GM23338 (cell line): ENCODE data around the gene MED13L. TPM values are rescaled to one million over a fixed set of nuclear protein-coding genes. Genes with fewer than 3 reads are reported as not detected.

Experiments used
- ATAC-seq: fragments of 200-7000 bp; cut with Tn5 transposase; 3 replicates; pipeline ENCODE4 v1.9.1; 2020
- DNase-seq: peaks from one replicate; pipeline ENCODE4 v3.0.0-alpha.2; 2015; ENCODE audit warnings: low spot score
- H2AFZ ChIP-seq: fragments of 200-600 bp; sonication (generic); 2 replicates; pipeline ENCODE4 v1.8.0; 2016; ENCODE audit warnings: antibody characterized with exemption, mild to moderate bottlenecking, moderate library complexity
- H3F3A ChIP-seq: fragments of 200-600 bp; sonication (generic); replicated peaks from 2 replicates; pipeline ENCODE4 v1.8.0; 2017; ENCODE audit warnings: antibody characterized with exemption, mixed run types, low read depth
- H3K27ac ChIP-seq: fragments of 200-600 bp; sonication (generic); 2 replicates; pipeline ENCODE4 v1.6.1; 2016; ENCODE audit warnings: low read depth
- H3K27me3 ChIP-seq: fragments of 200-600 bp; sonication (generic); 2 replicates; pipeline ENCODE4 v1.8.0; 2016; ENCODE audit warnings: mild to moderate bottlenecking, mixed run types, moderate library complexity; ENCODE audit not compliant: insufficient read depth
- H3K36me3 ChIP-seq: fragments of 200-600 bp; sonication (generic); 2 replicates; pipeline ENCODE4 v1.8.0; 2016; ENCODE audit warnings: mild to moderate bottlenecking; ENCODE audit not compliant: insufficient read depth
- H3K4me1 ChIP-seq: fragments of 200-600 bp; sonication (generic); 2 replicates; pipeline ENCODE4 v1.8.0; 2016; ENCODE audit warnings: mild to moderate bottlenecking, moderate library complexity; ENCODE audit not compliant: insufficient read depth
- H3K4me2 ChIP-seq: fragments of 200-600 bp; sonication (generic); 2 replicates; pipeline ENCODE4 v1.7.1; 2017; ENCODE audit warnings: mixed run types
- H3K4me3 ChIP-seq: fragments of 200-600 bp; sonication (generic); 2 replicates; pipeline ENCODE4 v1.6.1; 2016; ENCODE audit warnings: mixed run types
- H3K79me2 ChIP-seq: fragments of 200-600 bp; sonication (generic); replicated peaks from 2 replicates; pipeline ENCODE4 v1.8.0; 2017; ENCODE audit warnings: mild to moderate bottlenecking; ENCODE audit not compliant: insufficient read depth
- H3K9me2 ChIP-seq: fragments of 200-600 bp; sonication (generic); 2 replicates; pipeline ENCODE4 v1.8.0; 2017; ENCODE audit not compliant: insufficient read depth
- H4K20me1 ChIP-seq: fragments of 200-600 bp; sonication (generic); replicated peaks from 2 replicates; pipeline ENCODE4 v1.8.0; 2017; ENCODE audit warnings: mild to moderate bottlenecking; ENCODE audit not compliant: insufficient read depth
- H3K27ac Mint-ChIP-seq: 2 replicates; pipeline ENCODE4 v1.8.0; 2020; ENCODE audit warnings: inconsistent platforms, mild to moderate bottlenecking, moderate library complexity, mixed read lengths
- H3K27me3 Mint-ChIP-seq: 3 replicates; pipeline ENCODE4 v1.8.0; 2022; ENCODE audit warnings: low read depth, mild to moderate bottlenecking, moderate library complexity, mixed read lengths, inconsistent platforms; ENCODE audit not compliant: insufficient read depth, poor library complexity
- H3K36me3 Mint-ChIP-seq: 3 replicates; pipeline ENCODE4 v1.8.0; 2021; ENCODE audit warnings: low read depth, mild to moderate bottlenecking, inconsistent platforms, moderate library complexity, mixed read lengths
- H3K4me1 Mint-ChIP-seq: 3 replicates; pipeline ENCODE4 v1.8.0; 2020; ENCODE audit warnings: mild to moderate bottlenecking, inconsistent platforms, mixed read lengths
- H3K4me3 Mint-ChIP-seq: 3 replicates; pipeline ENCODE4 v1.8.0; 2021; ENCODE audit warnings: moderate library complexity, mild to moderate bottlenecking, inconsistent platforms, mixed read lengths
- H3K9me3 Mint-ChIP-seq: 3 replicates; pipeline ENCODE4 v1.8.0; 2020; ENCODE audit warnings: moderate library complexity, mild to moderate bottlenecking, inconsistent platforms, mixed read lengths
- CREB1 ChIP-seq: fragments of 250-450 bp; sonication (Bioruptor Pico); IDR thresholded peaks from 2 replicates; pipeline ENCODE4 v1.5.0; 2020; ENCODE audit warnings: low read depth, mild to moderate bottlenecking, moderate library complexity
- ETS1 ChIP-seq: IDR thresholded peaks from 2 replicates; pipeline ENCODE4 v1.6.1; 2016; ENCODE audit warnings: antibody characterized with exemption
- NANOG ChIP-seq: IDR thresholded peaks from 2 replicates; pipeline ENCODE4 v1.6.1; 2016; ENCODE audit warnings: antibody characterized with exemption, borderline replicate concordance
- ZNF114 ChIP-seq: fragments of 250-450 bp; sonication (Bioruptor Pico); IDR thresholded peaks from 2 replicates; pipeline ENCODE4 v1.5.0; 2020; ENCODE audit warnings: mild to moderate bottlenecking, moderate library complexity
- ZNF331 ChIP-seq: fragments of 250-450 bp; sonication (Bioruptor Pico); IDR thresholded peaks from 2 replicates; pipeline ENCODE4 v1.5.0; 2020; ENCODE audit warnings: low read depth, mild to moderate bottlenecking, moderate library complexity
- polyA plus RNA-seq: library from polyadenylated mRNA; unstranded; fragments of >200 nt; fragmentation: Nextera tagmentation; extraction: Ambion mirVana; gene quantifications from 2 replicates; pipeline ENCODE4 v1.2.1, GENCODE V29; 2016
- total RNA-seq: library from RNA; depleted of rRNA; stranded (reverse); fragments of >200 nt; shearing (Covaris generic); gene quantifications from 2 replicates; pipeline ENCODE4 v1.2.3, GENCODE V29; 2014
- TF ChIP-seq, protein P1 (sequence below): fragments of 250-450 bp; sonication (Bioruptor Pico); IDR thresholded peaks from 2 replicates; pipeline ENCODE4 v1.5.0; 2020; ENCODE audit warnings: mild to moderate bottlenecking, moderate library complexity
- TF ChIP-seq, protein P2 (sequence below), 2 experiments: fragments of 200-600 bp in 1 of 2; sonication (generic) in 1 of 2; conservative IDR thresholded peaks; 2 replicates each; pipeline versions ENCODE4 v1.5.1 to v1.6.1; 2016 to 2017; ENCODE audit warnings: antibody characterized with exemption in 2 of 2, low read depth in 2 of 2, mild to moderate bottlenecking in 2 of 2, moderate library complexity in 1 of 2

Gene MED13L
- total and polyA plus RNA-seq, 2 experiments from 2014 or later: 20.9 to 73.6 TPM

DNA sequence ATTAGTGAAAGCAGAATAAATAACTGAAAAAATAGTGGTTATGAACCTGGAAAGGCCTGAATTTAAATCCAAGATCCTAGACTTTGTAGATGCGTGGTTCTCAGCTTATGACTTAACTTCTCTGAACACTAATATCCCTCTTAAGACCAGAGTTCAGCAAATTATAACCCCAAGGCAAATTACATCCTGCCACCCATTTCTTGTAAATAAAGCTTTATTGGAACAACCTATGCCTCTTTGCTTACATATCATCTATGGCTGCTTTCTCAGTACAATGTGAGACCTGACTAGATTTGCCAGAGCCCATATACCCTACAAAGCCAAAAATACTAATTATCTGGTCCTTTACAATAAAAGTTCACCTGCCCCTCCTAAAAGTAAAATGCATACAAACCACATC lies 199.1 kb downstream of the MED13L start (continued):
- TF ChIP-seq, protein P1, sequence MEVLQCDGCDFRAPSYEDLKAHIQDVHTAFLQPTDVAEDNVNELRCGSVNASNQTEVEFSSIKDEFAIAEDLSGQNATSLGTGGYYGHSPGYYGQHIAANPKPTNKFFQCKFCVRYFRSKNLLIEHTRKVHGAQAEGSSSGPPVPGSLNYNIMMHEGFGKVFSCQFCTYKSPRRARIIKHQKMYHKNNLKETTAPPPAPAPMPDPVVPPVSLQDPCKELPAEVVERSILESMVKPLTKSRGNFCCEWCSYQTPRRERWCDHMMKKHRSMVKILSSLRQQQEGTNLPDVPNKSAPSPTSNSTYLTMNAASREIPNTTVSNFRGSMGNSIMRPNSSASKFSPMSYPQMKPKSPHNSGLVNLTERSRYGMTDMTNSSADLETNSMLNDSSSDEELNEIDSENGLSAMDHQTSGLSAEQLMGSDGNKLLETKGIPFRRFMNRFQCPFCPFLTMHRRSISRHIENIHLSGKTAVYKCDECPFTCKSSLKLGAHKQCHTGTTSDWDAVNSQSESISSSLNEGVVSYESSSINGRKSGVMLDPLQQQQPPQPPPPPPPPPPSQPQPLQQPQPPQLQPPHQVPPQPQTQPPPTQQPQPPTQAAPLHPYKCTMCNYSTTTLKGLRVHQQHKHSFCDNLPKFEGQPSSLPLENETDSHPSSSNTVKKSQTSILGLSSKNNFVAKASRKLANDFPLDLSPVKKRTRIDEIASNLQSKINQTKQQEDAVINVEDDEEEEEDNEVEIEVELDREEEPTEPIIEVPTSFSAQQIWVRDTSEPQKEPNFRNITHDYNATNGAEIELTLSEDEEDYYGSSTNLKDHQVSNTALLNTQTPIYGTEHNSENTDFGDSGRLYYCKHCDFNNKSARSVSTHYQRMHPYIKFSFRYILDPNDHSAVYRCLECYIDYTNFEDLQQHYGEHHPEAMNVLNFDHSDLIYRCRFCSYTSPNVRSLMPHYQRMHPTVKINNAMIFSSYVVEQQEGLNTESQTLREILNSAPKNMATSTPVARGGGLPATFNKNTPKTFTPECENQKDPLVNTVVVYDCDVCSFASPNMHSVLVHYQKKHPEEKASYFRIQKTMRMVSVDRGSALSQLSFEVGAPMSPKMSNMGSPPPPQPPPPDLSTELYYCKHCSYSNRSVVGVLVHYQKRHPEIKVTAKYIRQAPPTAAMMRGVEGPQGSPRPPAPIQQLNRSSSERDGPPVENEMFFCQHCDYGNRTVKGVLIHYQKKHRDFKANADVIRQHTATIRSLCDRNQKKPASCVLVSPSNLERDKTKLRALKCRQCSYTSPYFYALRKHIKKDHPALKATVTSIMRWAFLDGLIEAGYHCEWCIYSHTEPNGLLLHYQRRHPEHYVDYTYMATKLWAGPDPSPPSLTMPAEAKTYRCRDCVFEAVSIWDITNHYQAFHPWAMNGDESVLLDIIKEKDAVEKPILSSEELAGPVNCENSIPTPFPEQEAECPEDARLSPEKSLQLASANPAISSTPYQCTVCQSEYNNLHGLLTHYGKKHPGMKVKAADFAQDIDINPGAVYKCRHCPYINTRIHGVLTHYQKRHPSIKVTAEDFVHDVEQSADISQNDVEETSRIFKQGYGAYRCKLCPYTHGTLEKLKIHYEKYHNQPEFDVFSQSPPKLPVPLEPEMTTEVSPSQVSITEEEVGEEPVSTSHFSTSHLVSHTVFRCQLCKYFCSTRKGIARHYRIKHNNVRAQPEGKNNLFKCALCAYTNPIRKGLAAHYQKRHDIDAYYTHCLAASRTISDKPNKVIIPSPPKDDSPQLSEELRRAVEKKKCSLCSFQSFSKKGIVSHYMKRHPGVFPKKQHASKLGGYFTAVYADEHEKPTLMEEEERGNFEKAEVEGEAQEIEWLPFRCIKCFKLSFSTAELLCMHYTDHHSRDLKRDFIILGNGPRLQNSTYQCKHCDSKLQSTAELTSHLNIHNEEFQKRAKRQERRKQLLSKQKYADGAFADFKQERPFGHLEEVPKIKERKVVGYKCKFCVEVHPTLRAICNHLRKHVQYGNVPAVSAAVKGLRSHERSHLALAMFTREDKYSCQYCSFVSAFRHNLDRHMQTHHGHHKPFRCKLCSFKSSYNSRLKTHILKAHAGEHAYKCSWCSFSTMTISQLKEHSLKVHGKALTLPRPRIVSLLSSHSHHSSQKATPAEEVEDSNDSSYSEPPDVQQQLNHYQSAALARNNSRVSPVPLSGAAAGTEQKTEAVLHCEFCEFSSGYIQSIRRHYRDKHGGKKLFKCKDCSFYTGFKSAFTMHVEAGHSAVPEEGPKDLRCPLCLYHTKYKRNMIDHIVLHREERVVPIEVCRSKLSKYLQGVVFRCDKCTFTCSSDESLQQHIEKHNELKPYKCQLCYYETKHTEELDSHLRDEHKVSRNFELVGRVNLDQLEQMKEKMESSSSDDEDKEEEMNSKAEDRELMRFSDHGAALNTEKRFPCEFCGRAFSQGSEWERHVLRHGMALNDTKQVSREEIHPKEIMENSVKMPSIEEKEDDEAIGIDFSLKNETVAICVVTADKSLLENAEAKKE: no peak
- TF ChIP-seq CREB1: no peak
- TF ChIP-seq, protein P2, sequence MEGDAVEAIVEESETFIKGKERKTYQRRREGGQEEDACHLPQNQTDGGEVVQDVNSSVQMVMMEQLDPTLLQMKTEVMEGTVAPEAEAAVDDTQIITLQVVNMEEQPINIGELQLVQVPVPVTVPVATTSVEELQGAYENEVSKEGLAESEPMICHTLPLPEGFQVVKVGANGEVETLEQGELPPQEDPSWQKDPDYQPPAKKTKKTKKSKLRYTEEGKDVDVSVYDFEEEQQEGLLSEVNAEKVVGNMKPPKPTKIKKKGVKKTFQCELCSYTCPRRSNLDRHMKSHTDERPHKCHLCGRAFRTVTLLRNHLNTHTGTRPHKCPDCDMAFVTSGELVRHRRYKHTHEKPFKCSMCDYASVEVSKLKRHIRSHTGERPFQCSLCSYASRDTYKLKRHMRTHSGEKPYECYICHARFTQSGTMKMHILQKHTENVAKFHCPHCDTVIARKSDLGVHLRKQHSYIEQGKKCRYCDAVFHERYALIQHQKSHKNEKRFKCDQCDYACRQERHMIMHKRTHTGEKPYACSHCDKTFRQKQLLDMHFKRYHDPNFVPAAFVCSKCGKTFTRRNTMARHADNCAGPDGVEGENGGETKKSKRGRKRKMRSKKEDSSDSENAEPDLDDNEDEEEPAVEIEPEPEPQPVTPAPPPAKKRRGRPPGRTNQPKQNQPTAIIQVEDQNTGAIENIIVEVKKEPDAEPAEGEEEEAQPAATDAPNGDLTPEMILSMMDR (conservative IDR thresholded peaks at IDR 0.05; ENCODE audit: low read depth in 2 of 2): no peak

DNA sequence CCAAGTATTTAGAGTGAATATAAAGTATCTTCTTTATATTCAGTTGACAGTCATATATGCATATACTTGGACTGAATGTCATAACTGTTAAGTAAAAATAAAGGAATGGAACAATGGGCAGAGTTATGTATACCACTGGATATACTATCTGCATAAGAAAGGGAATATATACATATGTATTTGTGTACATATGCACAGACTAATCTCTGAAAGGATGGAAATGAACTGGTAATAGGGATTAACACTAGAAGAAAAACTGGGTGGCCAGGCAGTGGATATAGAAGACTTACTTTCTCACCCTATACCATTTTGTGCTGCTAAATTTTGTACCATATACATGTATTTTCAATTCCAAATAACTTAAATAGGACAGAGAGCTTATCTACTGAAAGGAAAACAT lies 200.1 kb downstream of the MED13L start:
- Histone ChIP-seq H3F3A (no peaks in the 10 kb centered on the region), H3K36me3 (no peaks in the 10 kb centered on the region), H3K9me2 (no peaks in the 10 kb centered on the region), H2AFZ (no peak overlapping the region), H3K4me2 (no peak overlapping the region), H3K79me2 (peaks cover 13% of the 10 kb centered on the region; the same call in 1 of the 2 replicates), H3K27me3 (no peaks in the 10 kb centered on the region), H3K4me3 (no peak overlapping the region), H4K20me1 (peaks cover 2% of the 10 kb centered on the region; the same call in 1 of the 2 replicates), H3K4me1 (peaks cover 29% of the 10 kb centered on the region), H3K27ac (no peak overlapping the region)
- H3K36me3 Mint-ChIP-seq: no peaks in the 10 kb centered on the region
- H3K27ac Mint-ChIP-seq: no peak overlapping the region; the same call in 1 of the 2 replicates
- DNase-seq: no peak
- H3K4me1 Mint-ChIP-seq: peaks cover 32% of the 10 kb centered on the region
- no peak overlapping the region for H3K4me3 Mint-ChIP-seq
- H3K27me3 Mint-ChIP-seq: no peaks in the 10 kb centered on the region
- TF ChIP-seq ZNF114 (CRISPR knock-in tag): no peak
- no peak for TF ChIP-seq ETS1
- TF ChIP-seq NANOG: no peak
- no peak for TF ChIP-seq ZNF331
- ATAC-seq: no peak
- H3K9me3 Mint-ChIP-seq: no peaks in the 10 kb centered on the region
